HG03378 (cell line): ENCODE data around the gene SORCS3.

Experiments
- ATAC-seq: cut with Tn5 transposase; IDR thresholded peaks from one replicate; pipeline ENCODE4 v1.9.1; 2021; ENCODE audit warnings: mild to moderate bottlenecking, moderate library complexity; ENCODE audit not compliant: unreplicated experiment

SORCS3 gene

DNA sequence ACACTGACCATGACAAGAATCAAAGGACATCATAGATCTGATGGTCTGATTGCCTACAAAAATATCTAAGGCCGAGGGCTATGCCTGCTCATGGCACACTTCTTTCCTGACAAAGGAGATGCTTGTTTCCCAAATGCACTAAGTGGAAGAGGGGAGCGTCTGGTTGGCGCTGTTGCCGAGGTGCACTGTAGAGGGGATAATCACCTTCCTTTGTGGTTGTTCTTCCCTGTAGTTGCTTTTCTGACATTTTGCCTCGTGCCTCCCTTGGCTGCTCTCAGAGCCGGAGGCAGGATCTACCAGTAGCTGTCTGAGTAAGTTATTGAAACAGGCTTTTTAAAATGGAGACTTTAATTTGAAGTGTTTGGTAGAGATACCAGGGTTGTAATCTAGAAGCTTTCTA is 352.0 kb downstream of the SORCS3 start:
- ATAC-seq: no peak

- ATAC-seq: no peak
Measured at GRCh38 chr10:105001269-105001668, 360.2 kb downstream of the SORCS3 start.

- ATAC-seq: no peak
Measured at GRCh38 chr10:105010411-105011121, 369.5 kb downstream of the SORCS3 start.

DNA sequence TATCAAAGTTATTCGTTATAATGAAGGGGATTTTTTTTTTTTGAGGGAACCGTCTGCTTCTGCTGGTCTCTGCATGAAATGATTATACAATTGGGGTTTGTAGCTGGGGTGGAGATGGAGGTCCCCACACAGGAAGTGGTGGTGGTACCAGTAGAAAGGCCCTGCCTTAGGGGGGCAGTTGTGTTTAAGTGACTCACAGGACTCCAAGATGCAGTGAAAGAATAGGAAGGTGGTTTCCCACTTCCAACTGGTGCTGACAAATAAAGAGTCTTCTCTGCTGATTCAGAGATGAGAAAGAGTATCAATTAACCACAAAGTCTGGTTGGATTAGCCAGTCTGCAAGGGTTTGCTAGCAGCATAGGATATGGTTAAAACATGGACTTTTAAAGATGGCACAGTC is 376.0 kb downstream of the SORCS3 start:
- ATAC-seq: no peak

GRCh38 chr10:105017691-105018090 is 376.6 kb downstream of the SORCS3 start:
- ATAC-seq: no peak

DNA sequence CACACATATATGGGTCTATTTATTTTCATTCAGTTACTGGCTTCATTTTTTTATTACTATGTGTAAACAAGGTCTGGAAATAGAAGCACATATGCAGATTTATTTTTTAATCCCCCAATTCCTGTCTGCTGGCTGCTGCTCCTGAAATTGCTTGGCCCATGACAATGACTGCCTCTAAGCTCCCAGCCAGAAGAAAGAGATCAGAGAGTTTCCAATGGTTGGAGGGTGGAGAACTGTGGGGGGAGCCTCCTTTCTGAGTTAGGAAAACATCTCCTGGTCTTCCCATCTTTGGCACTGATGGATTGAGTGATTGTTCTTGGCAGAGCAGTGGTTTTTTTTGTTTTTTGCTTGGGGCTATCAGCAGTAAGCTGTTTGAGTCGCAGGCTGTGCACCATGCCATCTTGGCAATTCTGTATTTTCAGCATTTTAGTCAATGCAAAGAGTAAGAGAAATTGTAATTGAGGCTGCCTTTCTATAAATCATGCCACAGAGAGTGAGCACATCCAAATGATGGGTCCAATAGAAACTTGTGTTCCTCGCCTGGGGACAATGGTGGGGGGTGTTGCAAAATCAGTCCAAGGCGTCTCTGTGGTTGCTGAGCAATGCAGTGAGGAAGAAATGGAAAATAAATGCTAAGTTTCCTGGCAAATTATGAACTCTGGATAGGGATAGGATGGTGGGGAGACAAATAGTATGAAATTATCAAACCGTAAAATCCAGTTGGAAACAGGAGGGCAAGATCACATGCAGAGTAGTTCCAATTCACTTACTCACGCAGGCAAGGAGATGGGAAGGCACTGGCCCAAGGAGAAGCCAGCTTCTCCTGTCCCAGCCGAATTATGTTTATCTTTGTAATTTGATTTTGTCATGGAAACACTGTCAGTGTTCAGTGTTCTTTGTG is 382.4 kb downstream of the SORCS3 start:
- ATAC-seq: no peak

GRCh38 chr10:105024184-105024583 is 383.1 kb downstream of the SORCS3 start:
- ATAC-seq: no peak

- ATAC-seq: no peak
Measured at GRCh38 chr10:105025092-105025491, 384.0 kb downstream of the SORCS3 start.

GRCh38 chr10:105026566-105026965 is 385.5 kb downstream of the SORCS3 start:
- no peak for ATAC-seq

GRCh38 chr10:105029286-105029685 is 388.2 kb downstream of the SORCS3 start:
- no peak for ATAC-seq

DNA sequence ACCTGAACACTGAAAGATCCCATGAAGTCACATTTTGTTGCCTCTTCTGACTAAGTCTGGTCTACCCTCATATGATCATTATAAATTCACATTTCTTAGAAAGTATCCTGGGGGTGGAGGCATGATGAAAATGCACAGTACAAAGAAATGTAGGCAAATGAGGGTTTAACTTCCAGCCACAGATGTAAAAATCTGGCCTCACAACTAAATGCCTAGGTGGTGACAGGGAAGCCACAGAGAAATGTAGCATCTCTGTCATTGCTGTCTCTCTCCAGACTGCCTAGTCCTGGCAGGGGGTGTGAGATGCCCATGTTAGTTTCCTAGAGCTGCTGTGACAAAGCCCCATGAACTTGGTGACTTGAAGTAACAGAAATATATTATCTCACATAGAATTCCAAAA is 395.9 kb downstream of the SORCS3 start:
- ATAC-seq: no peak

DNA sequence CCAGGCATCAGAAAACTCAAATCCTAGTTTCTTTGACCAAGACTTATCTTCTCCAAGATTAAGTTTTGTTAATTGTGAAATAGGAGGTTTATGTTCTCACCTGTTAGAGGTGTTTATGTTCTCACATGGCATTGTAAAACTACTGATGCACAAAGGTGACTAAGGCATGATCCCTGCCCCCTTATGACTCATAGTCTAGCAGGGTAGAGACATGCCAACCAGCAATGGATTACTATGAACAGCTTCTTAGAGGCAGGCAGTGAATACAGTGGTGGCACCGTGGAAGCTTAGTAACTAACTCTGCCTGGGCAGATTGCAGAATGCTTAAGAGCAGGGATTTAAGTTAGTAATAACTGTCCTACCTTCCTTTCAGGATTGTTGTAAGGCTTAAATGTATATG is 400.9 kb downstream of the SORCS3 start:
- no peak for ATAC-seq

DNA sequence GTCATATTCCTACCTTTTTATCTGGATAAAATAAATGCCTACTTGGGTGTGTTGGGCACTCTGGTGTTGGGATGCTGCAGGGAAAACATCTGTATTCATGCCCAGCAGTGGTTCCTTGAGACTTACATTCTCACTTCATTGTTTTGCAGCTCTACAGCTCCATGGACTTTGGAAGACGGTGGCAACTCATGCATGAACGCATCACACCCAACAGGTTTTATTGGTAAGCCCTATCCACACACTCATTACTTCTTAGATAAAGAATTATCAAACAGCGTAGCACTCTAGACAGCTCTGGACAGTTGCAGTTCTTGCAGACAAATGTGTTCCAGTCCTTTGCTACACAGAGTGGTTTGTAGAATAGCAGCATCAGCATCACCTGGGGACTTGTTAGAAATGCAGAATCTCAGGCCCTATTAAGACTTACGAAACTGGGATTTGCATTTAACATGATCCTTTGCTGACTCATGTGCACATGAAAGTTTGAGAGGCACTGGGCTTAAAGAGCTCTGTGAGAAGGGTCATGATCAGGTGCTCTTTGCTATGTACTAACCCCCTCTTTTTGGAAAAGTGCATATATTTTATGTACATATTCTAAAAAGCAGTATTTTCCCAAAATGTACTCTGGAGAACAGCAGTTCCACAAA is 401.9 kb downstream of the SORCS3 start:
- ATAC-seq: no peak

- ATAC-seq: no peak
Measured at GRCh38 chr10:105044902-105045301, 403.8 kb downstream of the SORCS3 start.

GRCh38 chr10:105056413-105056812 is 415.3 kb downstream of the SORCS3 start:
- ATAC-seq: no peak

- no peak for ATAC-seq
Measured at GRCh38 chr10:105062951-105063350, 421.9 kb downstream of the SORCS3 start.

- ATAC-seq: no peak
Measured at GRCh38 chr10:105063796-105064195, 422.7 kb downstream of the SORCS3 start.

- ATAC-seq: no peak
Measured at GRCh38 chr10:105068497-105068896, 427.4 kb downstream of the SORCS3 start.

DNA sequence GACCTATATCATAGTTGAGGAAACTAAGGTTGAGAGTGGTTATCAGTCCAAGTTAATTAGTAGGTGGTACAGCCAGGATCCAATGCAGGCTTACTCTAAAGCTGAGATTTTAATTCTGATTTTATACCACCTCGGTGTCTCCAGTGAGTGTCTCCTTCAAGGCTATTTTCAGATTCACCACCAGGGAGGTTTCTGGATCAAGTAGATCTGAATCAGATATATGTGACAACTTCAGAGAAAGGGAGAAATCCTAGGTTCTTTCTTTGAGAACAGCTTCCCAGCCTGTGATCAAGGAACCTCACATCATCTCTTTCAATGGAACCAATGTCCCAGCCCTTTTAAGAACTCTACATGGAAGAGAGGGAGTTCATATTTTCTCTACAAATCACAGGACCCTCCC is 429.2 kb downstream of the SORCS3 start:
- ATAC-seq: no peak

- no peak for ATAC-seq
Measured at GRCh38 chr10:105070952-105071351, 429.9 kb downstream of the SORCS3 start.

DNA sequence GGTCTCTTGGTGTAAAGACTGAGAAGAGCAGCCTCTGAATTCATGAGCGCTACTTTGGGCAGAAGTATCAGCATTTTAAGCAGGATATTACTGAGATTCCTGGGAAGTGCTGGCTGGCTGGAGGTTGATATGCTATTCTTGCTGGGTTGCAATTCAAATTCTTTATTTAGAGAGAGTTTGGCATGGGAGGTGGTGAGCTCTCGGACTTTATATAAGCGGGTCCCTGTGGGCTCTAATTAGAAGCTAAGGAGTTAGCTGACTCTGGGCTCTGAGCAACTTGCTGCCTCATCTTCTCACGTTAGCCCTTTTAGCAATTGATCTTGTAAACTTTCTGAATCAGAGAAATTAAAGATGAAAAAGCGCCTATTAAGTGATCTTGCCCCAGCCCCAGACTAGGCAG is 430.9 kb downstream of the SORCS3 start:
- ATAC-seq: no peak

- ATAC-seq: no peak
Measured at GRCh38 chr10:105073999-105074398, 432.9 kb downstream of the SORCS3 start.
